Activated CD8-positive, alpha-beta memory T cell treated with anti-CD3 and anti-CD28 coated beads for 24 hours (primary cell): ENCODE results near the gene IMMP2L.

Experiments used
- DNase-seq: peaks from one replicate; pipeline ENCODE4 v3.0.0-alpha.2; 2020

IMMP2L gene

GRCh38 chr7:111556977-111557376 lies 5.3 kb downstream of the IMMP2L start:
- DNase-seq, result no peak

GRCh38 chr7:111554086-111554485 lies 8.2 kb downstream of the IMMP2L start:
- no peak for DNase-seq

DNA sequence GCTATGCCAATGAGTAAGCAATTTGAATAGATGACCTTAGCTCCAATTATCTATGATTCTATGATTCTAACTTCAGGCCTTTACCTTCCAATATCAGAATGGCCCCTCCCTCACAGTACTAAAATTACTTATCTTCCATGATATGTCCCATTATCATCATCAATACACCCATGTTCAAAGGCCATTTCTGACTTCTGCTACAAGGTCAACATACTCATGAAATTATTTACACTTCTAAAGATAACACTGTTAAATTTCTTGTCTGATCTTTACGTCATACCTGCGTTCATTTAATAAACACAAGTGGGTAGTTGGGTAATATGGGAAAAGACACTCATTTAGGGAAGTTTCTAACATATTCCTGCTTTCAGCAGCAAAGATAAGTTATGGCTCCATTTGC lies 21.2 kb downstream of the IMMP2L start:
- no peak for DNase-seq

- no peak for DNase-seq
These were observed 22.0 kb downstream of the IMMP2L start for GRCh38 chr7:111540199-111540815.

- no peak for DNase-seq
These were observed 25.2 kb downstream of the IMMP2L start for GRCh38 chr7:111537134-111537533.

DNA sequence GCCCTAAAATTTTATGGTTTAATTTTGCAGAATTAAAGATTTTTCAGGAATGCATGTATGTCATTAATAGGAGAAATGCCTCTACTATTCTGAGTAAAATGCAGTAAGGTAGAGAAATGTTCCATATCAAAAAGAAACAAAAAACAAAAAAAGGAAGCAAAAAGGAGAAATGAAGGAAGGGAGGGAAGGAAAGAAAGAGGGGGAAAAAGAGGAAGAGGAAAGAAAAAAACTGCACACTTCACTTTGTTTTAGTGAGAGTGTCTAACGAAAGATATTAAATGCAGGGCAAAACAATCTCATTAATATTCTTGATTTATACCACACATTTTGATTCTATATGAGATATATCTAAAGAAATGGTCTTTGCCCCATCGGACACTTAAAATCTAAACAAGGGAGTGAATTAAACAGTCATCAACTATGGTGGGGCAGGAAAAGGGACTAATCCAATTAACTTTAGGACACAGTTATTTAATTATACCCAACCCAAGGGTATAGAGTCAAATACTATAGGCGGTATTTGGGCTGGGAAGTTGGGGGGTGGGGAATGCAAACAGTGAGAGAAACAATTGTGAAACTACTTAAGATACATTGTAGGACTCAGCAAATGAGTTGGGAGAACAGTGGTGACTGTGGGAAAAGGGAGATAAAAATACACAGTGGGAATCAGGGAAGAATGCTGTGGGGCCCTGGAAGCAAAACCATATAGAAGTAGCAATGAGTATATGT lies 27.0 kb downstream of the IMMP2L start:
- no peak for DNase-seq

DNA sequence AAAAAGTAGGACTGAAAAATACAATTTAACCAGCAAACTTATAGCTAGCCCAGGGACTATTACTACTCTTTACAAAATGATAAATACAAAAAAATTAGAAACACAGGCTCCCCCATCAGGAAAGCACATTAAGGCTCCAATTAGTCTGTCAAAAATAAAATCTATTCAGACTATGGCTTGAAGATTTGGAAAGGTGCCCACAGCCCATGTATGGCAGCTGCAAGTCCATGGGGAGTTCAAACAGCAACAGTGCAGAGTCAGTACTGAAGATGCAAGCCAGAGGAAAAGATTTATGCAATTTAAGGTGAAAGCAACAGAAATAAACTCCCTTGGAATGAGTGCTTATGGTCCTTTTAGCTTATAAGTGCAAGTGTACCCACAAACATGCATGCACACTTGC lies 29.7 kb downstream of the IMMP2L start:
- no peak for DNase-seq

- DNase-seq, result no peak
These were observed 30.3 kb downstream of the IMMP2L start for GRCh38 chr7:111531993-111532392.

GRCh38 chr7:111530356-111530668 lies 32.0 kb downstream of the IMMP2L start:
- DNase-seq, result no peak

DNA sequence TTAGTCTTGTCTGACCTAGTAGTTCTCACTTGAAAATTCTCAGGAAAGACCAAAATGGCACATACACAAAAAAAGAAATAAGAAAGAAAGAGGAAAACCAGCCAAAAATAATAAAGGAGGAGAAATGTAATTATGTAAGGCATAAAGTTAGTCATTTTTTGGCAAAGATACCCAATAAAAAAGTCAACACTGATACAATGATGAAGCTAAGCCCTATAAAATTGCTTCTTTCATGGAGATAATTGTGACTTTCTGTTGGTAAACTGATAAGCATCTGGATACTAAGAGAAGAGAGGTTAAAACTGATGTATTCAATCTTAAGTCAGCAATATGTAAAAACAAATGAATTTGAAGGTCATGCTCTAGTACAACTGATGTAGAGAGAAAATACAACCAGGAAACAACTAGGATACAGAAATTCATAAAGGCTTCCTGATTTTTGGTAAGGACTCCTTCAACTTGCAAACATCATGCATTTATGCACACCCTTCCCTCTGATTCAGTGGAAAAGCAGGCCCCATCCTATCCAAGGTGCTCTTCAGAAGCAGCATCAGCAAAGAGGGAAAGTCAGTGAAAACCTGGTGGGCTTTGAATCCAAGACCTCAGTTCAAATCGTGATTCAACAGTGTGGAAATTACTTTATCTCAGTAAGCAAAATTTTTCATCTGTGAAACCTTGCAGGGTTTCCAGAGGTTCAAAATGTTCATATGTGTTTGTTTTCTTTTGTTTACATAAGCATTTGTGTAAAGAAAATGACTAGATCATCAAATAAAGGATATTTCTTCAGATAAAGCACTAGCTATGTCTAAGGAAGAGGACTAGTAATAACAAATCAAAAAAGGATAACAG lies 32.6 kb downstream of the IMMP2L start:
- no peak for DNase-seq

DNA sequence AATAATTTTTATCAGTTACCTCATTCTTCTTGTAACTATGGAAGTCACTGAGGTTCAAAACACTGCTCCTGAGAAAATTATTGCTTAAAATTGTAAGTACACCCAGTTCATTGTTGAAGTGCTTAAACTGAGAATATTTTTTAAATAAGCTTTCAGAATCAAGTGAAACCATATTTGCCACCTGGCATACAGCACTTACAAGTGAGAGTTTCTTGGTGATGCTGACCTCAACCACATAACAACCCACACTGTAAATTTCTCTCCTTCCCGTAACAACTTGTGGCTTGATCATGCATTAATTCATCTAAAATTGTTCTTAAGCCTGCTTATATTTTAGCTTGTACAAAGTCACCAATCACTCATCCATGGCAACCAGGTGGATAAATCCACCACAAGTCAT lies 34.0 kb downstream of the IMMP2L start:
- no peak for DNase-seq

DNA sequence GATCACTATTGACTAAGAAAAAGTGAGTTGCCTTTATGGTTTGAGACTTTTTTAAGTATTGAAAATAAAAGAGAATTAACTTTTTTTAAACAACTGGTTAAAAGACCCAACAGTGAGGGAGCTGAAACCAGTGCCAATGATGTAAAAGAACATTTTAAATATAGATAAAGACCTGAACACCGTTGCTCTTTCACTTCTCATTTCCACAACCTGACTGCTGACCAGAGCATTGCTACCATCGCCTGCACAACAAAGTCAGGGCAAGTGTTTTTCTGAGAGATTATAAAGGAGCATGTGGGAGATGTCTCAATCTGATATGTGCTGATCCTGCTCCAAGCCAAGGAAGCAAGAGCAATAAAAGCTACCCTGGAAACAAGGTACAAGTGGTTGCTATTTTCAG lies 34.7 kb downstream of the IMMP2L start:
- no peak for DNase-seq

GRCh38 chr7:111525100-111525499 lies 37.2 kb downstream of the IMMP2L start:
- DNase-seq, result no peak

- no peak for DNase-seq
These were observed 40.6 kb downstream of the IMMP2L start for GRCh38 chr7:111521660-111522059.

DNA sequence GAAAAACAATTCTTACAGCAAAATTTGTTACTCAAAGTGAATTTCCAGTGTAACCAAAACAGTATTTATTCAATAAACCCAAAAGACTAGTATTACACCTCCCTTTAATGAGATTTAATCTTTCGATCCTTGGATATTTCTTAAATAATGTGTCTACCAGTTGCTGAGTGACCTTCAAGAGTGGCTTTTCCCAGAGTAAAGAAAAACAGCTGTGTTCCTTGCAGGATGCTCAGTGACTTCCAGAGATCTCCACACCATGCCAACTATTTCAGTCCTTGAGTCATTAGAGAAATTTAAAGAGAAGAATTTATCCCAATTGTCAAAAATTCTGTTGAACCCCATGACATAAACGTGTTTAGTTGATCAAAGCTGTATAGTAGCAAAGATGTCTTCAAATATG lies 44.0 kb downstream of the IMMP2L start:
- DNase-seq, result no peak

DNA sequence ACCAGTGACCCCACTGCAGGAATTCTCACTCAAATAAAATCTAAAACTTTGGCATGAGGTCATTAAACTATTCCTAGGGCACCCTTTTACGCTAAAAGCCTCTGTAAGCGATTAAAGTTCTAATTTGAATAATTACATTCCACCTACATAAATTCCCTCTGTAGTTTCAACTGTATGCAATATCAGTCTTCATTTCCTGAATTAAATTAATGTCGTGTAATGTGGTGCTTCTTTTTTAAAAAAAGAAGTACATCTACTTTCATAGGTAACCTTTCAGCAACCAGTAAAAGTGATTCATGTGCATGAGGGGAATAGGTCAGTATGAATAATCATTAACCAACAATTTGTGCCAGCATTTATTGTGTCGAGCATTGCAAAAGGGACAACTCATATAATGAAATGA lies 44.7 kb downstream of the IMMP2L start:
- no peak for DNase-seq

DNA sequence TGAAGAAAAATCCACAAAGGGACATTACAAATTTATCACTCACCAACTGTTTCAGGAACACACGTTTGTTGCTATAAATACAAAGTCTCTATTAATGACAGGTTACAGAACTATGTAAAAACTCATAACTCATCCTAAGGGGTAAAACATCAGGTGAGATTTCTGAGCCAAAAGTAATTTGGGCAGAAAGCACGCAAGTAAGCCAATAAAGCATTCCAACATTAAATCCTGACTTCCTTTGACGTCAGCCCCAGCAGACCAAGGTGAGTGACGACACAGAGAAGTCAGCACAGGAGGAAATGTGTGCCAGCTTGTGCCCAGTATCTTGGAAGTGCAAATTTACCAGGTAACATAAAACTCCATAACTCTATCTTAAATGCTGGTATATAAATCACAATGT lies 45.7 kb downstream of the IMMP2L start:
- DNase-seq, result no peak

- DNase-seq, result no peak
These were observed 48.7 kb downstream of the IMMP2L start for GRCh38 chr7:111513566-111513965.

- no peak for DNase-seq
These were observed 50.4 kb downstream of the IMMP2L start for GRCh38 chr7:111511845-111512244.

- DNase-seq, result no peak
These were observed 51.5 kb downstream of the IMMP2L start for GRCh38 chr7:111510584-111511378.

GRCh38 chr7:111510062-111510461 lies 52.2 kb downstream of the IMMP2L start:
- DNase-seq, result no peak

DNA sequence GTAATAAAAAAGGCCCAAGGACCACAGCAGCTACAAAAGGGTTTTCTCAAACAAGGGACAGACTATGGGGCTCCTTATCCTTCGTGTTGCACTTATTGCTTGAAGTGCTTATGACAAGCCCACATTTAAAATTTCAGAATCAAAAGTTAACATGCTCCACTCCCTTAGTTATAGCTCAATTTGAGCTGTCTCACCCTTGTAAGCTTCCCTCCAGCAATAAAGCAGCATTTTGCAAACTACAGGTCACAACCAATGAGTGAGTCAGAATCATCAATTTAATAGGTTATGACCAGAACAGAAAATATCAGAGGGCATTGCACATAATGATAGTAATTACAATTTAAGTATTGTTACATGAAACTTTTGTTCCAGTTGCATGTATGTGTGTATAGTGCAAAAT lies 53.0 kb downstream of the IMMP2L start:
- DNase-seq, result no peak

DNA sequence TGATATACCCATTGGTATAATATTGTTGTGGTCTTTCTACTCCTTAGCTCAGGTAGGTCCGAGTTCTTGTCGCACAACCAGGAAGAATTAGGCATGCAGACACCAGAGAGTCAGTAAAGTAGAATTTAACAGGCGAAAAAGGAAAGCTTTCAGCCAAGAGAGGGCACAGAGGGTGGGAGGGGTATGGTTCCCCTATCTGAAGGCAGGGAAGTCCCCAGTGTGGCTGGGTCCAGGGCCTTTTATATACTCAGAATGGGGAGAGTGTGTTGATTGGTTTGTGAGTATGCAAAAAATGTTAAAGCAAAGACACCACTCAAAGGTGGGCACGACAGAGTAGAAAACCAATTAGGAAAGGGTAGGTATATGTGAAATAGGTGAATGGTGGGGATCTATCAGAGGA lies 53.9 kb downstream of the IMMP2L start:
- no peak for DNase-seq
